Smooth muscle cell (in vitro differentiated cells): Measurements from ENCODE around the gene POLD1. TPM values are rescaled to one million over a fixed set of nuclear protein-coding genes. Genes with fewer than 3 reads are reported as not detected.

Experiments
- DNase-seq: peaks from one replicate; lab custom pipeline; 2025; ENCODE audit not compliant: unreplicated experiment; lab: John Stamatoyannopoulos, UW
- H2AFZ ChIP-seq: fragments of 200-600 bp; sonication (generic); 2 replicates; pipeline ENCODE4 v1.6.0; 2016; ENCODE audit warnings: antibody characterized with exemption, low read depth, mild to moderate bottlenecking
- H3F3A ChIP-seq: fragments of 200-600 bp; sonication (generic); 2 replicates; pipeline ENCODE4 v1.6.0; 2017; ENCODE audit warnings: antibody characterized with exemption, low read depth
- H3K27ac ChIP-seq: fragments of 200-600 bp; sonication (generic); 2 replicates; pipeline ENCODE4 v1.5.1; 2016; ENCODE audit warnings: low read depth, mild to moderate bottlenecking
- H3K27me3 ChIP-seq: fragments of 200-600 bp; sonication (generic); 2 replicates; pipeline ENCODE4 v1.6.1; 2016; ENCODE audit warnings: low read depth, mild to moderate bottlenecking
- H3K36me3 ChIP-seq: fragments of 200-600 bp; sonication (generic); 2 replicates; pipeline ENCODE4 v1.5.1; 2016; ENCODE audit warnings: low read depth
- H3K4me1 ChIP-seq: fragments of 200-600 bp; sonication (generic); 2 replicates; pipeline ENCODE4 v1.5.1; 2016; ENCODE audit warnings: low read depth
- H3K4me2 ChIP-seq: fragments of 200-600 bp; sonication (generic); 2 replicates; pipeline ENCODE4 v1.6.0; 2016; ENCODE audit warnings: mild to moderate bottlenecking
- H3K4me3 ChIP-seq: fragments of 200-600 bp; sonication (generic); 2 replicates; pipeline ENCODE4 v1.5.1; 2016; ENCODE audit warnings: mild to moderate bottlenecking
- H3K79me2 ChIP-seq: fragments of 200-600 bp; sonication (generic); 2 replicates; pipeline ENCODE4 v1.6.0; 2016; ENCODE audit warnings: low read depth, mild to moderate bottlenecking
- H3K9ac ChIP-seq: fragments of 200-600 bp; sonication (generic); 2 replicates; pipeline ENCODE4 v1.6.0; 2016; ENCODE audit warnings: low read depth
- H3K9me3 ChIP-seq: fragments of 200-600 bp; sonication (generic); replicated peaks from 2 replicates; pipeline ENCODE4 v1.5.1; 2016; ENCODE audit warnings: low read depth
- H4K20me1 ChIP-seq: fragments of 200-600 bp; sonication (generic); 2 replicates; pipeline ENCODE4 v1.6.0; 2016; ENCODE audit warnings: low read depth
- CTCF ChIP-seq: fragments of 200-600 bp; sonication (generic); IDR thresholded peaks from 2 replicates; pipeline ENCODE4 v1.5.1; 2017; ENCODE audit warnings: borderline replicate concordance, mild to moderate bottlenecking, antibody characterized with exemption; ENCODE audit not compliant: insufficient read depth, poor library complexity, severe bottlenecking
- WGBS: methylation state at CpG from one replicate; pipeline ENCODE4 v1.1.7; 2016; ENCODE audit warnings: low lambda C conversion rate; 5-methylcytosine and 5-hydroxymethylcytosine counted together
- polyA plus RNA-seq: library from polyadenylated mRNA; unstranded; fragments of >200 nt; fragmentation: Nextera tagmentation; extraction: Ambion mirVana; gene quantifications from 2 replicates; pipeline ENCODE4 v1.2.1, GENCODE V29; 2016
- total RNA-seq: library from RNA; depleted of rRNA; stranded (reverse); fragments of >200 nt; gene quantifications from 2 replicates; pipeline ENCODE4 v1.2.3, GENCODE V29; 2014

POLD1 gene
- total and polyA plus RNA-seq, 2 experiments from 2014 or later = 14.9 to 37.6 TPM

- WGBS = 97% methylated on average over 27 of the region's 35 CpGs
- H3K79me2 ChIP-seq = no peaks in the 10 kb centered on the region
- no peak overlapping the region for H3K9ac ChIP-seq
- no peak overlapping the region for H3K27ac ChIP-seq
- H3K9me3 ChIP-seq = no peaks in the 10 kb centered on the region
- TF ChIP-seq CTCF = no peak
- no peak overlapping the region for H2AFZ ChIP-seq
- H3K4me1 ChIP-seq = peaks cover 7% of the 10 kb centered on the region
- H3K27me3 ChIP-seq = peaks cover 28% of the 10 kb centered on the region
- H4K20me1 ChIP-seq = no peaks in the 10 kb centered on the region
- no peak overlapping the region for H3K4me2 ChIP-seq
- H3K4me3 ChIP-seq = no peak overlapping the region
- no peak for DNase-seq
- no peaks in the 10 kb centered on the region for H3K36me3 ChIP-seq
- no peaks in the 10 kb centered on the region for H3F3A ChIP-seq
Measured at GRCh38 chr19:50416034-50416977, 32.2 kb downstream of the POLD1 start.

- Histone ChIP-seq H3K9ac (no peak overlapping the region), H3K4me1 (peaks cover 7% of the 10 kb centered on the region), H3K4me2 (no peak overlapping the region), H3K79me2 (no peaks in the 10 kb centered on the region), H3K4me3 (no peak overlapping the region), H3K27me3 (peaks cover 28% of the 10 kb centered on the region), H3F3A (no peaks in the 10 kb centered on the region), H3K27ac (no peak overlapping the region), H3K36me3 (no peaks in the 10 kb centered on the region), H4K20me1 (no peaks in the 10 kb centered on the region), H2AFZ (no peak overlapping the region), H3K9me3 (no peaks in the 10 kb centered on the region)
- no peak for DNase-seq
- WGBS = 84% methylated on average over 22 of the region's 42 CpGs
- TF ChIP-seq CTCF = no peak
Measured at GRCh38 chr19:50417111-50418081, 33.2 kb downstream of the POLD1 start.

- Histone ChIP-seq H3K4me3 (no peak within 1 kb of the TSS), H3K27ac (no peak within 1 kb of the TSS), H3K9me3 (no peaks in the 10 kb centered on the region), H3F3A (no peaks in the 10 kb centered on the region), H3K79me2 (no peaks in the 10 kb centered on the region), H3K36me3 (no peaks in the 10 kb centered on the region), H3K27me3 (peaks cover 28% of the 10 kb centered on the region), H3K4me2 (no peak within 1 kb of the TSS), H4K20me1 (no peaks in the 10 kb centered on the region), H3K9ac (no peak within 1 kb of the TSS), H3K4me1 (peaks cover 7% of the 10 kb centered on the region), H2AFZ (no peak within 1 kb of the TSS)
- WGBS = 35% methylated on average over 24 of the region's 34 CpGs
- DNase-seq = no peak
- TF ChIP-seq CTCF = no peak
Measured at GRCh38 chr19:50418176-50419021, 34.3 kb downstream of the POLD1 start, which contains the start of gene SPIB. SPIB (plus strand) TSS chr19:50418938; CDS start chr19:50418963, 25 bp downstream.
